LNCAP (cell line): Measurements from ENCODE around the gene TMEM59L.

Experiments
- CTCF ChIP-seq: fragments of 450-650 bp; IDR thresholded peaks from 2 replicates; pipeline ENCODE4 v1.5.1; 2017; ENCODE audit warnings: mild to moderate bottlenecking

TMEM59L gene

GRCh38 chr19:18612772-18613588 is at the start of gene TMEM59L:
Gene TMEM59L (plus strand): TSS chr19:18612870. CDS start chr19:18612959, 89 bp downstream.
- no peak for TF ChIP-seq CTCF

- no peak for TF ChIP-seq CTCF
Measured at GRCh38 chr19:18566953-18567352, 45.7 kb upstream of the TMEM59L start.

GRCh38 chr19:18568367-18568766 is 44.3 kb upstream of the TMEM59L start:
- TF ChIP-seq CTCF, result no peak

GRCh38 chr19:18571564-18572344 is 40.9 kb upstream of the TMEM59L start, which contains the start of gene UBA52:
Gene UBA52 (plus strand): TSS chr19:18571857. CDS start chr19:18573301, 1,444 bp downstream.
- no peak for TF ChIP-seq CTCF

GRCh38 chr19:18574691-18575291 is 37.9 kb upstream of the TMEM59L start:
- no peak for TF ChIP-seq CTCF

- no peak for TF ChIP-seq CTCF
Measured at GRCh38 chr19:18576383-18576782, 36.3 kb upstream of the TMEM59L start.

GRCh38 chr19:18577365-18577914 is 35.2 kb upstream of the TMEM59L start:
- TF ChIP-seq CTCF, result no peak
